Measurements from ENCODE around the gene KAT6B.

KAT6B gene

GRCh38 chr10:74960670-74961069 lies 134.3 kb downstream of the KAT6B start:
- DNase-seq = no peak

- no peak for DNase-seq
Observed at GRCh38 chr10:74962517-74962916, 136.1 kb downstream of the KAT6B start.

- no peak for DNase-seq
Observed at GRCh38 chr10:74963549-74963948, 137.1 kb downstream of the KAT6B start.

- DNase-seq = no peak
Observed at GRCh38 chr10:74967911-74968666, 141.7 kb downstream of the KAT6B start.

- DNase-seq = no peak
Observed at GRCh38 chr10:74968667-74969061, 142.3 kb downstream of the KAT6B start.

GRCh38 chr10:74969093-74969492 lies 142.7 kb downstream of the KAT6B start:
- DNase-seq = no peak

GRCh38 chr10:74969530-74969929 lies 143.1 kb downstream of the KAT6B start:
- DNase-seq = no peak

GRCh38 chr10:74973741-74974392 lies 147.5 kb downstream of the KAT6B start:
- no peak for DNase-seq

GRCh38 chr10:74975758-74976157 lies 149.4 kb downstream of the KAT6B start:
- no peak for DNase-seq

GRCh38 chr10:74976565-74976964 lies 150.2 kb downstream of the KAT6B start:
- DNase-seq = no peak

GRCh38 chr10:74977072-74977471 lies 150.7 kb downstream of the KAT6B start:
- no peak for DNase-seq

GRCh38 chr10:74977913-74978847 lies 151.8 kb downstream of the KAT6B start:
- no peak for DNase-seq

- DNase-seq = peak; percentile 67
Observed at GRCh38 chr10:74981831-74982633, 155.6 kb downstream of the KAT6B start.

GRCh38 chr10:74982634-74982982 lies 156.2 kb downstream of the KAT6B start:
- no peak for DNase-seq

GRCh38 chr10:74983383-74983782 lies 157.0 kb downstream of the KAT6B start:
- no peak for DNase-seq

GRCh38 chr10:74987339-74988053 lies 161.1 kb downstream of the KAT6B start:
- no peak for DNase-seq

- no peak for DNase-seq
Observed at GRCh38 chr10:74988054-74988775, 161.8 kb downstream of the KAT6B start.

- no peak for DNase-seq
Observed at GRCh38 chr10:74988832-74989561, 162.6 kb downstream of the KAT6B start.

- no peak for DNase-seq
Observed at GRCh38 chr10:74991435-74991834, 165.0 kb downstream of the KAT6B start.

GRCh38 chr10:74992068-74992467 lies 165.7 kb downstream of the KAT6B start:
- DNase-seq = no peak

- DNase-seq = no peak
Observed at GRCh38 chr10:74993649-74994048, 167.2 kb downstream of the KAT6B start.
